Mucosa of descending colon (tissue), 3 donors: ENCODE measurements around the gene CAMK4. TPM values are rescaled to one million over a fixed set of nuclear protein-coding genes. Genes with fewer than 3 reads are reported as not detected.
A peak's percentile ranks its signal among the peaks of the same experiment; 100 is the strongest.

Source experiments
- ATAC-seq: fragments of 200-7000 bp; cut with Tn5 transposase; one replicate; pipeline ENCODE4 v1.9.1; 2020; ENCODE audit warnings: mild to moderate bottlenecking, moderate library complexity
- DNase-seq, 3 donors: peaks; one replicate each; pipeline ENCODE4 v3.0.0-alpha.2; 2020
- H3K36me3 ChIP-seq: fragments of 200-600 bp; one replicate; pipeline ENCODE4 v1.8.0; 2021; ENCODE audit warnings: low read depth, mild to moderate bottlenecking
- H3K4me1 ChIP-seq: fragments of 200-600 bp; one replicate; pipeline ENCODE4 v1.8.0; 2021; ENCODE audit warnings: low read depth, mild to moderate bottlenecking
- H3K4me3 ChIP-seq: fragments of 200-600 bp; one replicate; pipeline ENCODE4 v1.8.0; 2021; ENCODE audit warnings: mild to moderate bottlenecking
- H3K9me3 ChIP-seq: fragments of 200-600 bp; one replicate; pipeline ENCODE4 v1.8.0; 2021; ENCODE audit warnings: mild to moderate bottlenecking
- CTCF ChIP-seq: fragments of 200-600 bp; IDR thresholded peaks from one replicate; pipeline ENCODE4 v1.8.0; 2022; ENCODE audit warnings: antibody characterized with exemption, mild to moderate bottlenecking
- intact Hi-C, 2 donors: fragments of 100-400 bp; cut with DNase I in 1 of 2; cut with micrococcal nuclease in 1 of 2; formaldehyde crosslinking; loops; one replicate each; pipeline versions ENCODE4 v1.11.0 to v1.11.1; 2022; cut with DNase I, micrococcal nuclease
- total RNA-seq, 3 donors: library from RNA; stranded (reverse); fragmentation: NEBNext Ultra II Directional in 2 of 3; extraction: Animal tissue kit (Norgen Biotek cat#: 25700) in 2 of 3; gene quantifications; one replicate each; pipeline versions ENCODE4 v1.2.1 to v1.2.4, GENCODE V29; 2021 to 2023
- donor health status: DM: no; HTN: no; CAD: no; lungs with moderate emphysema.
- donor health status: DM: no; HTN: no; CAD: no.
- donor health status: DM: no; HTN: yes; CAD: no.

Gene CAMK4
- total RNA-seq, 3 donors from 2014 or later: 2.0 to 5.5 (median 4.0) TPM

- TF ChIP-seq CTCF: no peak
- DNase-seq (no peak), ATAC-seq (no peak)
- no peaks in the 10 kb centered on the region for H3K4me1 ChIP-seq
- intact Hi-C loops: no loop called here
- H3K9me3 ChIP-seq: no peaks in the 10 kb centered on the region
- no peaks in the 10 kb centered on the region for H3K36me3 ChIP-seq
- no peak overlapping the region for H3K4me3 ChIP-seq
Observed at GRCh38 chr5:111259636-111260035, 35.5 kb downstream of the CAMK4 start.

- Histone ChIP-seq H3K4me3 (no peak overlapping the region), H3K4me1 (no peaks in the 10 kb centered on the region), H3K9me3 (no peaks in the 10 kb centered on the region), H3K36me3 (no peaks in the 10 kb centered on the region)
- ATAC-seq: no peak
- TF ChIP-seq CTCF: no peak
- intact Hi-C loops: no loop called here
- DNase-seq: no peak
Observed at GRCh38 chr5:111261610-111262009, 37.4 kb downstream of the CAMK4 start.

- TF ChIP-seq CTCF: no peak
- Histone ChIP-seq H3K4me3 (no peak overlapping the region), H3K9me3 (no peaks in the 10 kb centered on the region), H3K36me3 (no peaks in the 10 kb centered on the region), H3K4me1 (no peaks in the 10 kb centered on the region)
- ATAC-seq (no peak), DNase-seq (no peak)
- intact Hi-C loops: no loop called here
Observed at GRCh38 chr5:111262153-111262552, 38.0 kb downstream of the CAMK4 start.

DNA sequence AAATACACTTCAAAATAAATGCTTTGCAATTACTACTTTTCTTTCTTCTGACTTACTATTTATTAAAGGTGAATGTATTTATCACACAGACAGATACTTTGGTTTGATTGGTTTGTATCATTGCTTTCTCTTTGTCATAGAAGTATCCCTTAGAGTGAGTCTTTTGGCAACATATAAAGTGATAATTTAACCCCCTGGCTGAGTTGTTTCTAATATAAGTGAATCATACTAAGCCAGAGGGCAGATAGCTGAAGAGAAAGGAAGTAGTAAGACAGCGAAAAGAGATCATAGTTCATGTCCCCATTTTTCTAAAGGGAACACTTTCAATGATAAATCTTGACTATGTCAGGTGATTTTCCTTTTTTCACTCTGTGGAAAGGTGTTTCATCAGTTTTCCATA is 38.6 kb downstream of the CAMK4 start:
- Histone ChIP-seq H3K36me3 (no peaks in the 10 kb centered on the region), H3K4me1 (no peaks in the 10 kb centered on the region), H3K4me3 (no peak overlapping the region), H3K9me3 (no peaks in the 10 kb centered on the region)
- DNase-seq: no peak
- intact Hi-C loops: no loop called here
- no peak for ATAC-seq
- TF ChIP-seq CTCF: no peak

GRCh38 chr5:111266491-111266890 is 42.3 kb downstream of the CAMK4 start:
- peak; percentile 33 for ATAC-seq
- Histone ChIP-seq H3K36me3 (no peaks in the 10 kb centered on the region), H3K4me3 (no peak overlapping the region), H3K9me3 (no peaks in the 10 kb centered on the region), H3K4me1 (no peaks in the 10 kb centered on the region)
- no peak for DNase-seq
- TF ChIP-seq CTCF: no peak
- intact Hi-C loops: no loop called here

DNA sequence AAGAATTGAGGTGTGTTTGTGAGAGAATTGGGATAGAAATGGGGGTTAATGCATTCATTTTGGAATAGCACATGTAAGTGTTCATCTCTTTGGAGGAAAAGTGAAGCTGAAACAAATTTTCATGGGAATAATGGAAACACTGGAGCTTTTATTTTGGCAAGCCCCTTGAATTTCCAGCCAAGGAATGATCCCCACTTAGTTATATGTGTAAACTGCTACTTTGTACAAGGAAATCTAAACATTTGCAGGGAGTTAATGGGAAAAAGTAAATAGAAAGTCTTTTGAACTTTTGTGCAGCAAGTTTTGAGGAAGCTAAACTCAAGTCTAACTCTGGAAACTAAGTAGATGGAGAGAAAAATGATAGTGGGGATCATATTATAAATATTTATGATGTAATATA is 44.1 kb downstream of the CAMK4 start:
- Histone ChIP-seq H3K4me3 (no peak overlapping the region), H3K4me1 (no peaks in the 10 kb centered on the region)
- ATAC-seq: no peak

More for the DNA sequence above, 44.1 kb downstream of the CAMK4 start:
- DNase-seq: no peak
- intact Hi-C loops: no loop called here
- Histone ChIP-seq H3K9me3 (no peaks in the 10 kb centered on the region), H3K36me3 (no peaks in the 10 kb centered on the region)
- no peak for TF ChIP-seq CTCF
